HTR-8/SVneo (cell line): ENCODE data around the gene GSPT1.
"Not testable (repeated sequence)": the region's sequence is repeated elsewhere in the genome, so short reads cannot be mapped to it uniquely, and the experiment has no call there.

Experiments
- DNase-seq: peaks from one replicate; pipeline ENCODE4 v3.0.0; 2011; ENCODE audit warnings: low spot score, mixed read lengths; ENCODE audit not compliant: insufficient read length
- FAIRE-seq: peaks from 2 replicates; lab custom pipeline; 2011; peaks lifted over from hg19 to GRCh38; lab: Jason Lieb, UNC

The GSPT1 gene

DNA sequence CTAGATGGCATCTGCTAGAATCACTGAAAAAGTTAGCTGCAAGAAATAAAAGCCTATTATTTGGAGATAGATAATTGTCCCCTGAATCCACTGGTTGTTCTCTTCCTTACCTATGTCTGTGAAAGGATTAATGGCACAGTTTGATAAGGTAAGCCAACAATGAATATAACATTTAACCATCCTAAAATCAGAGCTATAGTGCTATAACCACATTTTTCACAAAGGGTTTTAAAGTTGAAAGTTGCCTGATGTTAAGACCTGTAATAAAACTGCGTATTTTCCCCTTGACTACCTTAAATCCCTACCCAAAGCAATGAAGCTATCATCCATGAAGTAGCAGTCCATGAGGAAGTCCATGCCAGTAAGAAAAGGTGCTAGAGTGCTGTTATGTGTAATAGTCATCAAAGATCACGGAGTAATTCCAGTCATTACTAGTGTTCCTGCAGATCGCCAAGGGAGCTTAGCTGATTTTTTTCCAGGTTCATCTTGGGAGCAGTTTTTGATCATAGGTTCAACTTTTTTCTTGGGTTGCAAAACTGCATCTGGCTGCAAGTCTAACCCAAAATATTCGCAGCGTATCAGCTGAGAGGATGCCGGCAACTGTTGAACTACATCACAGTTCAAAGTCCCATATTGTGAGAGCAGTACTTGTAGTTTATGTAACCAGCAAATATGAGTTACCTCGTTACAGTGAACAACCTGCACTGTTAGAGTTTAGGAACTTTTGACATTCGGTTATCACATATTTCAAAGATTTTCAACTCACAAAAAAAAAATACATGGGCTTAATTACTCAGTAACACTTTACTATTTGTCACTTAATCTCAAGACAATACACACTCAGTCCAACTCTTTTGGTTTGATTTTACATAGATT lies 46.2 kb downstream of the GSPT1 start:
- DNase-seq (no peak), FAIRE-seq (no peak)

DNA sequence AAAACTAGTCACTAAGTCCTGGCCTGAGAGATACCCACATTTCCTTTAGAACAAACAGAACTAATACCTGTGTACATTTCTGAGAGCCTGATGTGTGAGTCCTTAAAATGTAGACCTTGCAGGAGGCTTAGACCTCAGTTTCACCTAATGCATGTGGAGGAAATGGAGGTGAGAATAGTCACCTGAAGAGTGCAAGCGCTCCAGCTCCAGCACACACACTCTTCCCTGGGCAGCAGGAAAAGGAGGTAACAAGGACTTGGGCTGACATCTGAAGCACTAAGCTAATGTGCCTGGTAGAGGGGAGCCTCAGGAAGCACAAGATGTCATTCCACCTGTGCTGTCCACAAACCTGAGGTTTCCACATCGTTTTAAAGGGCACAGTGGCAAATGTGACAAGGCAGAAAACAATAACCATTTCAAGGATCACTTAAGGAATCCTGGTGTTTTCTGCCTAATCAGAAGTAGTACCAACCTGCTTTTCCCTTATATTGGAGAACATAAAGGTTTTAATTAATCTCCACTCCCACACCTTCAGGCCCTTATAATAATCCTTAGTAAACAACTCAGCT lies 47.3 kb downstream of the GSPT1 start:
- DNase-seq (no peak), FAIRE-seq (no peak)

DNA sequence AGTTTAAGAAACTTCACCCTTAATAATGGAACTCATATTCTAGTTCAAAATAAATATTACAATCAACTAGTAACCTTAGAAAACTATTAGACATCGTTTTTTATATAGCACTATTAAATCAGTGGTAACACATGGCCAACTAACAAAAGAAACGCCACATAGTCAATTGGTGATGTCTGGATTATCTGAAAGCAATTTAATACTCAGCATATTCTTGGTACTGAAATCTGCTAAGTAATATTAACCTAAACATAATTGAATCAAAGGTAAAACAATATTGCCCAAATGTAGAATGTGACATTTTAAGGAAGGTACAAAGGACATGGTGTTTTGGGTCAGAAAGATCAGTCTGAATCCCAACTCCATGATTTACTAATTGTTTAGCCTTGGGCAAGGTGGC lies 53.3 kb downstream of the GSPT1 start:
- DNase-seq (no peak), FAIRE-seq (no peak)

DNA sequence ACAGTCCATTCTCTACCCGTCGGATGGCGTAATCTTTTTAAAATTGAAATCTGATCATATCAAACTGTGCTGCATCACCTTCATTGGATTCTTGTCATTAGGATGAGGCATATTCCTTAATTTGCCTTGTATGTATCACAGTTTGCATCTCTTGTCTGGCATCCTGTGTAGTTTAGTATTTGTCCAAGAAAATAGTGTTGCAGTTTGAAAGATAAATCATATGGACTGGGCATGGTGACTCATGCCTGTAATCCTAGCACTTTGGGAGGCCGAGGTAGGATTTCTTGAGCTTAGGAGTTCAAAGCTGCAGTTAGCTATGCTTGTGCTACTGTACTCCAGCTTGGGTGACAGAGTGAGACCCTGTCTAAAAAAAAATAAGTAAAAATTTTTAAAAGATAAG lies 58.6 kb downstream of the GSPT1 start:
- DNase-seq, result no peak
- FAIRE-seq, result no peak

DNA sequence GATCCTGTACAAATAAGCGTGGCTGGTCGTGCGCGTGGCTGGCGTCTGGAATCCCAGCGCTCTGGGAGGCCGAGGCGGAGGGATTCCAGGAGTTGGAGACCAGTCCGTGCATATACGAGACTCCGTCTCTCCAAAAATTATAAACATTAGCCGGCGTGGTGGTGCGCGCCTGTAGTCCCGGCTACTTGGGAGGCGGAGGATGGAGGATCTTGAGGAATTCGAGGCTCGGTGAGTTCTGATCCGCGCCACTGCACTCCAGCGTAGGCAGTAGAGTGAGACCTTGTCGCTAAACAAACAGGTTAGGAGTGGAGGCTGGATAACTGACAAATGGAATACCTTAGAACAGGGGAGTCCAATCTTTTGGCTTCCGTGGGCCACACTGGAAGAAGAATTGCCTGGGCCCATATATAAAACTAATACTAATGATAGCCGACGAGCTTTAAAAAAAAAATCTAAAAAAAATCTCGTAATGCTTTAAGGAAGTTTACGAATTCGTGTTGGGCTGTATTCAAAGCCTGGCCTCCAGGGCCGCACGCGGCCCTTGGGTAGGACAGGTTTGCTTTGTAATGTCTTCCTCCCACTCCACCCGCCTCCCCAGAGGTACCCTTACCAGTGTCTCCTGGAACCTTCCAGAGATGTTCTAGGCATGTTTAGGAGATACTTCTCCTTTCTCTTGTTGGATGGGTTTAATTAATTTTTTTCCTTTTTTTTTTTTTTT lies 63.5 kb downstream of the GSPT1 start:
- DNase-seq (no peak), FAIRE-seq (no peak)

DNA sequence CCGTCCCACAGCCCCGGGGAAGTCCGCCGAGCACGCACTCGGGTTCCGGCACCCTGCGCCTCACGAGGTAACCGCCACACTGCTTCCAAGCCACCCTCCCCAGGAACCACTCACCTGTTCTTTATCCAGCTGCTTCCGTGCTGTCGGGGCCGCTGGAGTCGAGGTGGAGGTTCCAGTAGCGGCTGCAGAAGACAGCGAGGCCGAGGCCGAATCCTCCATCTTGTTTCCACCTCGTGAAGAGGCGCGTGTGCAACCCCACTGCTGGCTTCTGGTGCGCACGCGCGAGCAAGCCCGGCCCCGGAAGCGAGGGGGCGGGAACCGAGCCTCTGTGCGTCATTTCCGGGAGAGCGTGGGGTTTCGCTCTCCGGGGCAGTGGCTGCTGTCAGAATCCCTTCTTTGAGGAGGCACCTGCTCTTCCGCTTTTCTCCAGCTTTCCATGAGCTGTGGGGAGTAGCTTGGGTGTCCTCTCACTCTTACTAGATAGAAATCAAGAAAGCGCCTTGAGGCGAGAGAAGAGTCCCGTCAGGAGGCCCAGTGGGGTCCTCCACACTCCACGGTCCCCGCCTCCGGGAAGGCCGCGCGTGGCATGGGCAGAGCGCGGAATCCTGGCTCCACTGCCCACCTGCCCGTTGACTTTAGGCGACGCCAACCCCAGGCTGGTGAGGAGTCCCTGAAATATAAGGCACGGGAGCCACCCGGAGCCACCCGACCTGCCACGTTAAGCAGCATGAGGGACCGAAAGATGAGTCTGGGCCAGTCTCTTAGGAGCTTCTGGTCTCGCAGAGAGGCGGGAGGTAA lies 64.3 kb downstream of the GSPT1 start, which contains the start of gene RSL1D1:
Gene RSL1D1 (minus strand): TSS at position 249 of the 798 bp plus-strand sequence. CDS start 30 bp downstream, at position 219.
- DNase-seq (peak; percentile 98), FAIRE-seq (no peak)

DNA sequence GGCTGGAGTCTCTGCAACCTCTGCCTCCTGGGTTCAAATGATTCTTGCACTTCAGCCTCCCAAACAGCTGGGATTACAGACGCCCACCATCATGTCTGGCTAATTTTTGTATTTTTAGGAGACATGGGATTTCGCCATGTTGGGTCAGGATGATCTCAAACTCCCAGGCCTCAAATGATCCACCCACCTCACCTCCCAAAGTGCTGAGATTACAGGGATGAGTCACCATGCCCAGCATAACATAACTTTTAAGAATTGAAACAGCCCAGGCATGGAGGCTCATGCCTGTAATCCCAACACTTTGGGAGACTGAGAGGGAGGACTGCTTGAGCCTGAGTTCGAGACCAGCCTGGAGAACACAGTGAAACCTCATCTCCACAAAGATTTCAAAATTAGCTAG lies 66.9 kb downstream of the GSPT1 start:
- DNase-seq (no peak), FAIRE-seq (no peak)

DNA sequence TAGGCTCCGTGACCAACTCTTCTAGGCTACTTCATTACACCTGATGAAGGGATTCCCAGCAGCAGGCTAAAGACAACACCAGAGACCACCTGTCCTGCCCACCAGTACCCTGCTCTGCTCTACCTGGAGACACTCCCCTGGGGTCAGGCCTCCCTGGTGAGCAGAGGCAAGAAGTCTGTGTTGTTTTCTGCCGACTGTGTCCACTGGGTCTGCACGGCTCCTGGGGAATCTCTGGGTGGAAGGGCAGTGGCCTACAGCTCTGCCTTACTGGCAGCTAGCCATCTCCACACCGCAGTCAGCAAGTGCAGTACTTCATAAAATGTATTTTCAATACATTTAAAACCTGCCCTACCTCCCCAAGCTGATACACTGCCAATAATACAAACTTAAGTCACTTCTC lies 71.3 kb downstream of the GSPT1 start:
- DNase-seq (no peak), FAIRE-seq (no peak)

DNA sequence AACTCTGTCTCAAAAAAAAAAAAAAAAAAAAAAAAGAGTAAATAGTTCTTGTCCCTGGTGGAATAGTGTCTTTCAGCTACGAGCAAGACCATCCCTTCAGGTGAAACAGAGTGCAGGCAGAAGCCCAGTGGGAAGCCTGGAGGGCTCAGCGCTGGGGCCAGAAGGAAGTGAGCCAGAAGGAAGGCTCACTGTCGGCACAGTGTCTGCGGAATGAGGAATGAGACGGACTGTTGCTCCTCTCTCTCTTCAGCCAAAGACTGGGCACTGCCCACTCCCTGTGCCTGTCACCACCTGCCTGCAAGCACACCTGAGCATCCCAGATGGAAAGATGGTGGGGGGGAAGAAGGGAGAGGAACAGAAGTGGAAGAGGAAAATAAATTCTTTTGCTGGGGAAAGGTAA lies 71.9 kb downstream of the GSPT1 start:
- DNase-seq (no peak), FAIRE-seq (no peak)

DNA sequence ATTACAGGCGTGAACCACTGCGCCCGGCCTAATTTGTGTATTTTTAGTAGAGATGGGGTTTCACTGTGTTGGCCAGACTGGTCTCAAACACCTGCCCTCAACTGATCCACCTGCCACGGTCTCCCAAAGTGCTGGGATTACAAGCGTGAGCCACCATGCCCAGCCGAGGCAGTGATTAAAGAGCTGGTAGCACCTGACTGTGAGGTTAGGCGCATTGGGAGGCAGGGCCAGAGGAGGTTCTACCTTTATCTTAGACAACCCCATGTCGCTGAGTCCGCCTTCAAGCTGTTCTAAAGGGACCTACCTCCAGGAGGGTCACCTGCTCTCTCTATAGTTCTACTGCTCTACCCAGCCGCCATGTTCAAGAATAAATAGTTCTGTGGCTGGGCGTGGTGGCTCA lies 72.5 kb downstream of the GSPT1 start:
- no peak for DNase-seq
- no peak for FAIRE-seq

DNA sequence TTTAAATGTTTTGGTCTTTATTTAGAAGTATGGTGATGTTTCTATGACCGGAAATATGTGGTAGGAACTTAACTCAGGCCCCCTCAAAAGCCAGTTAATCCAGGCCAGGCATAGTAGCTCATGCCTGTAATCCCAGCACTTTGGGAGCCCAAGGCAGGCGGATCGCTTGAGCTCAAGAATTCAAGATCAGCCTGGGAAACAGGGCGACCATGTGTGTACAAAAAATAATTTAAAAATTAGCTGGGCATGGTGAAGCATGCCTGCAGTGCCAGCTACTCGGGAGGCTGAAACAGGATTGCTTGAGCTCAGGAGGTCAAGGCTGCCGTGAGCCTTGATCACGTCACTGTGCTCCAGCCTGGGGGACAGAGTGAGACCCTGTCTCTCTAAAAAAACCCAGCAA lies 74.7 kb downstream of the GSPT1 start:
- DNase-seq (no peak), FAIRE-seq (no peak)

DNA sequence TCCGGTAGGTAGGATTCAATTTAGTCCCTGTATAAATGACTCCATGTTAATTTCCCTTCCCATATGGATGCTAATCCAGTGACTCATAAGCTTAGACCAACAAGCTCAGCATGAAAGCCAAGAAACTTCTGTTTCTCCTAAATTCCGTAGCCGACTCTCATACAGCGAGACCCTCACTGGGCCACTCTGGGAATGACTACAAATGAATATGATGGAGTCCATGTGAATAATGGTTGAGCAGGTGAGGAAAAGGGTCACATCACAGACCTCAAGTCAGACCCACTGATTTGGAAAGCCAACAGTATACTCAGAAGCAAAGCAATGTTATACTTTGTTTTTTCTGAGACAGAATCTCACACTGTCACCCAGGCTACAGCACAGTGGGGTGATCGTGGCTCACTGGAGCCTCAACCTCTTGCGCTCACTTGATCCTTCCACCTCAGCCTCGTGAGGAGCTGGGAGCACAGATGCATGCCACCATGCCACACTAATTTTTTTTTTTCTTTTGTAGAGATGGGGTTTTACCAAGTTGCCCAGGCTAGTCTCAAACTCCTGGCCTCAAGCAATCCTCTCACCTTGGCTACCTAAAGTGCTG lies 79.0 kb downstream of the GSPT1 start:
- peak; percentile 71 for DNase-seq
- no peak for FAIRE-seq

DNA sequence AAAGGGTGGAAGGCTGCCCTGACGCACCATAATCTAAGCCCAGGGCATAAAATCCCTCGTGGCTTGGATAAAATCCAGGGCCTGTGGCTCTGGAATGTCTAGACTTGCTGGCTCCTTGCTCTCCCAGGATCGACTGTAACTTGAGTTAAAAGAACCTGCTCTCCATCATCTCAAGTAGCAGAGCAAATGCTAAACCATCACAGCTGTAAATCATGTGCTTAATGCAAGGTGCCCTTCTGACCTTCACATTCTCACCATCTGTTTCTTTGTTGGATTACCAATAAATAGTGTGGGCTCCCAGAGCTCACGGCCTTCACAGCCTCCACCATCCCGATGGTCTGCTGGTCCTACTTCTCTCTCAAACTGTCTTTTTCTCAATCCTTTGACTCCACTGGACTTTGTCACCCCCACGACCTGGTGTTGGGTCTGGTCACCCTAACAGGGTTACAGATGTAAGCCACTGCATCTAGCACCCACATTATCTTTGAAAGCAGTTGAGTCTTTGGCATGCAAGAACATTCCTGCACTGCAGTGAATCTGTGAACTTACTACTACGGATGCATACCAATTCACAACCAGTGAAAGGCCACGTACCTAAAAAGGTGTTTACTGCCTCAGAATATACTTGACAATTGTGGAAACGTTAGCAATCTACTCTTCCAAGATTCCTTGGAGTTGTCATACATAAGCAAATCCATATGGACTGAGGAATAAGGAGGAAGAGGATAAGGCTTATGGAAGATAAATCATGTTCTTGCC lies 79.7 kb downstream of the GSPT1 start:
- DNase-seq, result no peak
- FAIRE-seq, result no peak

DNA sequence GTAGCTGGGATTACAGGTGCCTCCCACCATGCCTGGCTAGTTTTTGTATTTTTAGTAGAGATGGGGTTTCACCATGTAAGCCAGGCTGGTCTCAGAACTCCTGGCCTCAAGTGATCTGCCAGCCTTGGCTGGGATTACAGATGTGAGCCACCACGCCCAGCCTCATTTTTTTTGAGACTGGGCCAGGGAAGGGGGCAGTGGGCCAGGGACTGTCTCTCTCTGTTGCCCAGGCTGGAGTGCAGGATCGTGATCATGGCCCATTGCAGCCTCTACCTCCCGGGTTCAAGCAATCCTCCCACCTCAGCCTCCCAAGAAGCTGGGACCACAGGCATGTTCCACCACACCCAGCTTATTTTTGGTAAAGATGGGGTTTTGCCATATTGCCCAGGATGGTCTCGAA lies 80.4 kb downstream of the GSPT1 start:
- FAIRE-seq, result no peak
- no peak for DNase-seq

DNA sequence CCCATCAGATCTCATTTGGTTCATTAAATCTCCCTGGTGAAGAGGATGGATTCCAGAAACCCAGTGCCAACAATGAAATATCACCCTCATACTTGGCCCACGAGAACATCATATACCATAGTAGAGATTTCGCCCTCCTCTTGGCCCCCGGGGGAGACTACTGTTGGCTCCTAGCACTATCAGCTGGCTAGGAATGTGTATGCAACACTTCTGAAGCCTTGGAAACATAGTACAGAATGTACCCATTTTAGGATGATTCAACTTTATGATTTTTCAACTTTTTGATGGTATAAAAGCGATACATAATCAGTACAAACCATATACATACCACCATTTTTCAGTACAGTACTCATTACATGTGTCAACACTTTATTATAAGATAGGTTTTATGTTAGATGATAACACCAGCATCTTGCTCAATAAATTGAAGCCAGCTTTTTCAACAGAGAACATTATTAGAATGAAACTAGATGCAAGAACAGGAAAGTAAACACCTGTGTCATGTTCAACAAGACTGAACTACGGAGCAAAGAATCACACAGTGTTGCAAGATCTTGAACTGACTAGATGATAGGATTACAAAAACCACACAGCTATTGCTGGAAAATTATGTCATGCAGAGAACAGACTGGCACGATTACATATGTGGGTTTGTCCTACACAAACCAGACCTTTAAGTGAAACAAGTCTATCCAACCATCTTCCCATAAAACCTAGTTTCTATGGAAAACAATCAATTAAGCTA lies 81.6 kb downstream of the GSPT1 start:
- peak; percentile 33 for DNase-seq

DNA sequence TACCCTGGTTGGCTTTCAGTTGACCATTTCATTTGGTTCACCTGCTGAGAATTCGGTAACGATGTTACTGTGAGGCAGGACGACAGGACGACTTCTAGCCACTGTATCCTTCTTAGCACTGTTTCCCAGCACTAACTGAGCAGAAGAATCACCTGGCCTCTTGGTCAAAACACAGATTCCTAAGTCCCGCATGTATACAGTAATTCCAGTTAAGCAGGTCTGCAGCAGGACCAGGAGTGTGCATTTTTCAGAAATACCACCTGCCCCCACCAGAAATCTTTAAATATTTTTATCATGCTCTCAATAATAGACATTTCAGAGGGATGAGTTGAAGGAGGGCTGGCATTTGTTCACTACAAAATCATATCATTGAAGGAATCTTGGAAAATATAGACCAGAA lies 87.1 kb downstream of the GSPT1 start:
- FAIRE-seq, result no peak
- DNase-seq, result no peak

More for the DNA sequence above, 81.6 kb downstream of the GSPT1 start:
- no peak for FAIRE-seq

DNA sequence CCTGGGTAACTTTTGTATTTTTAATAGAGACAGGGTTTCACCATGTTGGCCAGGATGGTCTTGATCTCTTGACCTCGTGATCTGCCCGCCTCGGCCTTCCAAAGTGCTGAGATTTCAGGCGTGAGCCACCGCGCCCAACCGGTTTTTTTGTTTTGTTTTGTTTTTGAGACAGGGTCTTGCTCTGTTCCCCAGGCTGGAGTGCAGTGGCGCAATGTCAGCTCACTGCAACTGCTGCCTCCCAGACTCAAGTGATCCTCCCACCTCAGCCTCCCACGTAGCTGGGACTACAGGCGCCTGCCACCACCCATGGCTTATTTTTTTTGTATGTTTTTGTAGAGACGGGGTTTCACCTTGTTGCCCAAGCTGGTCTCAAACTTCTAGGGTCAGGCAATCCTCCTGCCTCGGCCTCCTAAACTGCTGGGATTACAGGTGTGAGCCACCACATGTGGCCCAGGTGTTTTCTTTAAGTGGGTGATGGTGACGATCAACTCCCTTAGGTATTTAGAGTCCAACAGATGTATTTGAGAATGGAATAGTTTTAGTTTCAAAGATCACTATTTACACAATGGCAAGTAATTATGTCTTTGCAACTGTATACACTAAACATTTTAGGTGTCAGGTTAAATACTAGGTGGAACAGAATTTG lies 90.1 kb downstream of the GSPT1 start:
- FAIRE-seq, DNase-seq: not testable (repeated sequence)

DNA sequence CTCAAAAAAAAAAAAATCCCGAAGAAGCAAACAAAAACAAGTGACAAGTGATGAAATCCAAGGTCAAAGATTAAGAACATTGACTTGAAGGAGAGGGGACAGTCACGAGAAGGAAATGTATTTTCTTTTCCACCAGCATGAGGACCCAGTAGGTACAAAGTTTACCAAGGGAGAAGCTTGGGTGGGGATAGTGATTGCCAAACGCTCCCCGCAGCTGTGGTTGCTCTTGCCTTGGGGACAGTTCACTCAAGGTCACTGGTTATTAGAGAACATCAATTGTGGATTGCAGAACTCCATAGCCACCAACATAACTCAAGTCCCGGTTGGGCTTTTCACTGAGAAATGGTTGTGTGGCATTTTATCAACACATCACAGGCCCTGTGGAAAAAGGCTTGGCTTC lies 91.4 kb downstream of the GSPT1 start:
- DNase-seq, result no peak
- no peak for FAIRE-seq
